Measurements from ENCODE around the gene FKBP2. TPM values are rescaled to one million over a fixed set of nuclear protein-coding genes. Genes with fewer than 3 reads are reported as not detected.

FKBP2 gene
- total RNA-seq, 4 donors from 2014 or later: 50.7 to 89.6 (median 56.0) TPM

- intact Hi-C loops (cut with DNase I): no loop called here
- peaks cover 41 to 75% (median 55%) of the 10 kb centered on the region in 3 donors for H3K4me1 ChIP-seq
- 83 to 93% methylated on average over 3 to 4 of the region's 8 CpGs for WGBS, 2 donors
Observed at GRCh38 chr11:64249563-64250414, 8.9 kb downstream of the FKBP2 start.

DNA sequence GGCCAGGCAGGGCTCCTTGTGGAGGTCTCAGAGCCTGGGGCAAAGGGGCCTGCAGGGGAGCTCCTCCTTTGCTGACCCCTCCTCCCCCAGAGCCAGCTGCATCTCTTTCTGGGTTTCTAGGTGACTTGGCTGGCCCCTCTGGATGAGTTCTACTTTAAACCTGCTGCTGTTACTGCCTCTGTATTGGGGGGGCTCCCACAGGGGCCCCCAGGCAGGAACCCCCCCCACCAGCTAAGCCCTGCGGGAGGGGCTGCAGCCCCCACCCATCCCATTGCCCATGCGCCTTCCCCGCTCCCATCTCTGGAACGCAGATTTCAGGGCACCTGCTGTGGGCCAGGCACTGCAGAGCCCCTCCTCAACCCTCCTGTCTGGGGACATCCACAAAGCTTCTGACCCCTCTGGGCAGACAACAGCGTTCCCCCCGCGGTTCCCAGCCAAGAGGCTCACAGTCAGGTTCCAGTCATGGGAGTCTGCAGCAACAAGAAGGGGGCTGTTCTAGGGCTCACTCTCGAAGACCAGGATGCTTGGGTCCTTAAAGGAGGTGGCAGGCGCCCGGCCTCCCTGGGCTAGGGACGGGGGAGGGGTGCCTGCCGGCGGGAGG is 9.6 kb downstream of the FKBP2 start:
- TF ChIP-seq, protein P1, sequence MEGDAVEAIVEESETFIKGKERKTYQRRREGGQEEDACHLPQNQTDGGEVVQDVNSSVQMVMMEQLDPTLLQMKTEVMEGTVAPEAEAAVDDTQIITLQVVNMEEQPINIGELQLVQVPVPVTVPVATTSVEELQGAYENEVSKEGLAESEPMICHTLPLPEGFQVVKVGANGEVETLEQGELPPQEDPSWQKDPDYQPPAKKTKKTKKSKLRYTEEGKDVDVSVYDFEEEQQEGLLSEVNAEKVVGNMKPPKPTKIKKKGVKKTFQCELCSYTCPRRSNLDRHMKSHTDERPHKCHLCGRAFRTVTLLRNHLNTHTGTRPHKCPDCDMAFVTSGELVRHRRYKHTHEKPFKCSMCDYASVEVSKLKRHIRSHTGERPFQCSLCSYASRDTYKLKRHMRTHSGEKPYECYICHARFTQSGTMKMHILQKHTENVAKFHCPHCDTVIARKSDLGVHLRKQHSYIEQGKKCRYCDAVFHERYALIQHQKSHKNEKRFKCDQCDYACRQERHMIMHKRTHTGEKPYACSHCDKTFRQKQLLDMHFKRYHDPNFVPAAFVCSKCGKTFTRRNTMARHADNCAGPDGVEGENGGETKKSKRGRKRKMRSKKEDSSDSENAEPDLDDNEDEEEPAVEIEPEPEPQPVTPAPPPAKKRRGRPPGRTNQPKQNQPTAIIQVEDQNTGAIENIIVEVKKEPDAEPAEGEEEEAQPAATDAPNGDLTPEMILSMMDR (IDR thresholded peaks at IDR 0.05): no peak
- no peak for TF ChIP-seq POLR2A (IDR thresholded peaks at IDR 0.05)
- Histone ChIP-seq H3K9me3 (no peaks in the 10 kb centered on the region), H3K4me3 (peak overlapping the region; percentile 73 to 94 (median 76)), H3K27ac (peak overlapping the region; percentile 81 to 91 (median 89)), H3K27me3 (no peaks in the 10 kb centered on the region), H3K36me3 (peaks cover 0 to 17% (median 11%) of the 10 kb centered on the region in 3 donors), H3K4me1 (peaks cover 33 to 68% (median 48%) of the 10 kb centered on the region in 3 donors)
- no CpG with 5 or more reads among the region's 13 CpGs for WGBS, 2 donors
- intact Hi-C loops (cut with DNase I): no loop called here
- no peak for DNase-seq

More at GRCh38 chr11:64249563-64250414, 8.9 kb downstream of the FKBP2 start:
- Histone ChIP-seq H3K9me3 (no peaks in the 10 kb centered on the region), H3K36me3 (peaks cover 0 to 13% (median 6%) of the 10 kb centered on the region in 3 donors), H3K27me3 (no peaks in the 10 kb centered on the region), H3K4me3 (no peak overlapping the region), H3K27ac (no peak overlapping the region)
- DNase-seq: no peak
- TF ChIP-seq, protein P1 (IDR thresholded peaks at IDR 0.05): no peak
- TF ChIP-seq POLR2A (IDR thresholded peaks at IDR 0.05): no peak

- 0% methylated on average over 1 of the region's 75 CpGs; no CpG with 5 or more reads in 1 of the 2 donors for WGBS, 2 donors
- no peaks in the 10 kb centered on the region for H3K9me3 ChIP-seq
- H3K4me3 ChIP-seq: peak within 1 kb of the TSS; percentile 73 to 94 (median 76)
- peaks cover 4 to 24% (median 13%) of the 10 kb centered on the region in 3 donors for H3K36me3 ChIP-seq
- H3K4me1 ChIP-seq: peaks cover 29 to 67% (median 44%) of the 10 kb centered on the region in 3 donors
- peak within 1 kb of the TSS; percentile 81 to 91 (median 89) for H3K27ac ChIP-seq
- H3K27me3 ChIP-seq: no peaks in the 10 kb centered on the region
- no peak for DNase-seq
- intact Hi-C loops (cut with DNase I): no loop called here
- TF ChIP-seq, protein P1 (IDR thresholded peaks at IDR 0.05): peak; percentile 69 to 96 (median 90)
- TF ChIP-seq POLR2A (IDR thresholded peaks at IDR 0.05): peak in 3 of 4 donors; percentile 24 to 73 (median 38)
Observed at GRCh38 chr11:64251016-64251752, 10.3 kb downstream of the FKBP2 start, which contains the start of gene PLCB3. PLCB3 (plus strand) TSS chr11:64251530; CDS start chr11:64251650, 120 bp downstream.

GRCh38 chr11:64251753-64252002 is 10.8 kb downstream of the FKBP2 start:
- no peak for DNase-seq
- peaks cover 29 to 71% (median 44%) of the 10 kb centered on the region in 3 donors for H3K4me1 ChIP-seq
- intact Hi-C loops (cut with DNase I): no loop called here
- 0% methylated on average over 5 to 6 of the region's 18 CpGs for WGBS, 2 donors
- H3K4me3 ChIP-seq: peak overlapping the region; percentile 73 to 94 (median 76)
- H3K27me3 ChIP-seq: no peaks in the 10 kb centered on the region
- H3K27ac ChIP-seq: peak overlapping the region; percentile 81 to 91 (median 89)
- peaks cover 9 to 29% (median 13%) of the 10 kb centered on the region in 3 donors for H3K36me3 ChIP-seq
- H3K9me3 ChIP-seq: no peaks in the 10 kb centered on the region
- no peak for TF ChIP-seq POLR2A (IDR thresholded peaks at IDR 0.05)
- TF ChIP-seq, protein P1 (IDR thresholded peaks at IDR 0.05): no peak

All from esophagus squamous epithelium (tissue), 5 donors.